Lower leg skin (tissue), 4 donors: ENCODE results near the gene SIAH2. TPM values are rescaled to one million over a fixed set of nuclear protein-coding genes. Genes with fewer than 3 reads are reported as not detected.

Source experiments
- DNase-seq, 2 donors: peaks; one replicate each; pipeline ENCODE4 v3.0.0-alpha.2; 2019; ENCODE audit warnings: low spot score in 2 of 2
- H3K4me3 ChIP-seq: fragments of 200-600 bp; sonication (generic); 2 replicates; pipeline ENCODE4 v1.5.1; 2017; ENCODE audit warnings: mild to moderate bottlenecking, low read depth; ENCODE audit not compliant: poor library complexity, severe bottlenecking
- CTCF ChIP-seq, 3 donors: fragments of 450-650 bp; IDR thresholded peaks; one replicate each; pipeline ENCODE4 v1.5.1; 2016; ENCODE audit warnings: antibody characterized with exemption in 3 of 3, mild to moderate bottlenecking in 3 of 3, moderate library complexity in 2 of 3
- POLR2A ChIP-seq, 2 donors: fragments of 450-650 bp; IDR thresholded peaks; one replicate each; pipeline ENCODE4 v1.6.1; 2016 to 2017; ENCODE audit warnings: antibody characterized with exemption in 2 of 2, mild to moderate bottlenecking in 1 of 2, moderate library complexity in 1 of 2
- WGBS, 2 donors: methylation state at CpG; one replicate each; pipeline ENCODE4 v1.1.5; 2018; 5-methylcytosine and 5-hydroxymethylcytosine counted together
- intact Hi-C: fragments of 100-400 bp; cut with DNase I; formaldehyde crosslinking; loops from one replicate; pipeline ENCODE4 v1.15.0; 2023; ENCODE audit warnings: low total_unique reads
- total RNA-seq, 4 donors: library from RNA; depleted of rRNA; stranded (reverse); fragments of >200 nt; gene quantifications; one replicate each; pipeline ENCODE4 v1.1.0, GENCODE V29; 2016

Gene SIAH2
- total RNA-seq, 4 donors from 2014 or later = 78.5 to 117 (median 94.6) TPM

- peak overlapping the region; percentile 59 for H3K4me3 ChIP-seq
- intact Hi-C loops = no loop called here
- TF ChIP-seq POLR2A (IDR thresholded peaks at IDR 0.05) = no peak
- no peak for TF ChIP-seq CTCF (IDR thresholded peaks at IDR 0.05)
- DNase-seq = peak in 1 of 2 donors; percentile 90
- 1 to 4% methylated on average over 29 of the region's 29 CpGs for WGBS, 2 donors
Observed at GRCh38 chr3:150703299-150703755, 59.6 kb downstream of the SIAH2 start.

- intact Hi-C loops = no loop called here
- 79 to 85% methylated on average over 2 of the region's 2 CpGs for WGBS, 2 donors
- TF ChIP-seq POLR2A (IDR thresholded peaks at IDR 0.05) (no peak), CTCF (IDR thresholded peaks at IDR 0.05) (no peak)
- H3K4me3 ChIP-seq = no peak overlapping the region
- DNase-seq = no peak
Observed at GRCh38 chr3:150699068-150699639, 63.8 kb downstream of the SIAH2 start.

- no peak for TF ChIP-seq CTCF (IDR thresholded peaks at IDR 0.05)
- no peak for TF ChIP-seq POLR2A (IDR thresholded peaks at IDR 0.05)
- no peak overlapping the region for H3K4me3 ChIP-seq
- no peak for DNase-seq
- intact Hi-C loops = no loop called here
Observed at GRCh38 chr3:150697646-150698045, 65.3 kb downstream of the SIAH2 start.

- 83 to 88% methylated on average over 2 of the region's 2 CpGs for WGBS, 2 donors
- no peak for DNase-seq
- no peak overlapping the region for H3K4me3 ChIP-seq
- intact Hi-C loops = no loop called here
- no peak for TF ChIP-seq POLR2A (IDR thresholded peaks at IDR 0.05)
Observed at GRCh38 chr3:150691414-150692040, 71.4 kb downstream of the SIAH2 start.

Other genes starting within 250 kb of the SIAH2 start
- 100 to 1,000 TPM; 155 to 282 (median 197) TPM for gene SERP1, start 216.7 kb downstream of the SIAH2 start, total RNA-seq
- 100 to 1,000 TPM; 132 to 223 (median 187) TPM for gene EIF2A, start 216.4 kb downstream of the SIAH2 start, total RNA-seq
- 10 to 100 TPM; 39.2 to 76.8 (median 64.8) TPM for gene SELENOT, start 159.8 kb downstream of the SIAH2 start, total RNA-seq
- gene ERICH6, start 59.2 kb downstream of the SIAH2 start, total RNA-seq = not detected
- gene MINDY4B, start 142.3 kb upstream of the SIAH2 start, total RNA-seq = not detected
- gene CLRN1, start 209.6 kb upstream of the SIAH2 start, total RNA-seq = not detected